HG03342 (cell line): Measurements from ENCODE around the gene LPGAT1.
"Not testable (repeated sequence)": the region's sequence is repeated elsewhere in the genome, so short reads cannot be mapped to it uniquely, and the experiment has no call there.

Source experiments
- ATAC-seq: cut with Tn5 transposase; IDR thresholded peaks from one replicate; pipeline ENCODE4 v1.9.1; 2021; ENCODE audit warnings: mild to moderate bottlenecking, moderate library complexity; ENCODE audit not compliant: unreplicated experiment

The LPGAT1 gene

GRCh38 chr1:211708006-211708405 lies 122.6 kb downstream of the LPGAT1 start:
- no peak for ATAC-seq

DNA sequence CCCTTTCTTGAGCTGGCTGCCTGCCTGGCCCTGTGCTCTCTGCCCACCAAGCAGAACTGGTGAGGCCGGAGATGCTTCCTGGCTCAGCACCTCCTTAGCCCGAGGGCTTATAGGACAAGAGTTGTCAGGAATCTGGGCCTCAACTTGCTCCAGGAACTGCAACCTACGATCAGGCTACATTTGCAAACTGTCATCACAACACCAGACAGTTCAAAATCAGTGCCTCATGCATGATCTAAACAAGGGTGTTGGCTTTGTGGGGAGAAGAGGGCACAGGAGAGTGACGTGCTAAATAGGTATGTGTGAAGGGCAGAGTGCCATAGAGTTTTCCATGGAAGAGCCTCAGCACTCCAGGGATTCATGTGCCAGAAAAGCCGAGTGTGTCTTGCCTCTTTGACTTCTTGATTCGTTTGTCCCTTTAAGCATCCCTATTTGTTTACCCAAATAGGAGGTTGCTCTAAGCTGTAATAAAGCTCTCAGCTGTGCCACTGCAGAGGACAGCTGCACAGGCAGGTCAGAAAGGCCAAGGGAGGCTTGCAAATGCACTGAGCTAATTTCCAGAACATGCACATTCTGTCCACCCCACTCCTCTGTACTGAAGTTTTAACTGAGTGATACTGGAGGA lies 125.0 kb downstream of the LPGAT1 start:
- ATAC-seq = no peak

- no peak for ATAC-seq
Observed at GRCh38 chr1:211704543-211704942, 126.0 kb downstream of the LPGAT1 start.

- no peak for ATAC-seq
Observed at GRCh38 chr1:211703812-211704537, 126.6 kb downstream of the LPGAT1 start.

DNA sequence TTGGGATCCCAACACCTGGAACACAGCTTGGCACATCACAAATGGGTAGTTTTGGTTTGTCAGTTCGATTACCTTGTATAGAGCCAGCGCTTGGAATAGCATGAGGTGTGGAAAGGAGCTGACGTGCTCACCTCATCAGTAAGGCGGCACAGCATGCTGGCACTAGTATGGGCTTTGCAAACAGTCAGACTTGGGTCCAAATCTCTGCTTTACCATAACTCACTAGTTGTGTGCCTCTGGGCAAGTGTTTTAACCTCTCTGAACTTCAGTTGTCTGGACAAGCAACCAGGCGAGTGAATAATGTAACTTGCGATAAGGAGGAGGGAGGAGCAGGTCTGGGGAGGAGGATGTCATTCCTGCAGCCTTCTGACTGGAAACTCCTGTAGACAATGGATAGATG lies 128.8 kb downstream of the LPGAT1 start:
- no peak for ATAC-seq

DNA sequence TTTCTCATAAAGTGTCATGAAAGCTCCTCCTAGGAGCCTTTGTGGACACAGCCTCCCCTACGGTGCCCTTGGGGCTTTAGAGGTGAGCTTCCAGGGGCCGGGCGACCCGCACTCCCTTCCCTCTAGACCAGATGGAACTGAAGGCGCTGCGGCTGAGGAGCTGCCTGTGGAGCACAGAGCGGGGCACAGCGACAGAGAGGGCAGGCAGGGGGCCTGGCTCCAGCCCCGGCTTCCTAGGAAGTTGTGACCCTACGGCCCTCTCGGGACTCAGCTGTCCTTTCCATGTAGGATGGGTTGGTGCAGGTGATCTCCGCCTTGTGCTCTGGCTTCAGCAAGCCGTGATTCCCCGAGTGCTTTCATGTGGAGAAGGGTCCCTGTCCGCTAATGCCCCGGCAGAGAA lies 131.5 kb downstream of the LPGAT1 start:
- no peak for ATAC-seq

- ATAC-seq = peak; percentile 42
Observed at GRCh38 chr1:211698161-211699026, 132.2 kb downstream of the LPGAT1 start.

- ATAC-seq = peak; percentile 83
Observed at GRCh38 chr1:211697356-211697755, 133.2 kb downstream of the LPGAT1 start.

GRCh38 chr1:211695135-211695816 lies 135.3 kb downstream of the LPGAT1 start:
- ATAC-seq = peak; percentile 40

DNA sequence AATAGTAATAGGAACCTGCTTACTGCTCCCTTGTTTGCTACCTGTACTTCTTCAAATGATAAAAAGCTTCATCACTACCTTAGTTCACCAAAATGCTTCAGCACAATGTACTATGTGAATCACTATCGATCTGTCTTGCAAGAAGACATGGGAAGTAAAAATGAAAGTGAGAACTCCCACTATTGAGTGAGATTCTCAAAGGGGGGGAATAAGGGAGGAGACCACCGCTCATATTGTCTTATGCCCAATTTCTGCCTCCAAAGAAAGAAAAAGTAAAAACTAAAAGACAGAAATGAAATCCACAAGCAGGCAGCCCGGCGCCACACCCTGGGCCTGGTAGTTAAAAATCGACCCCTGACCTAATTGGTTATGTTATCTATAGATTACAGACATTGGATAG lies 136.7 kb downstream of the LPGAT1 start:
- not testable (repeated sequence) for ATAC-seq
